Activated naive CD4-positive, alpha-beta T cell treated with anti-CD3 and anti-CD28 coated beads, Interleukin-2, amount 50 U/mL, for 24 hours (primary cell): ENCODE results near the gene PLBD1.
A peak's percentile ranks its signal among the peaks of the same experiment; 100 is the strongest.

ENCODE experiments used
- H3K27ac Mint-ChIP-seq: one replicate; pipeline ENCODE4 v1.8.0; 2021; ENCODE audit warnings: mild to moderate bottlenecking, mixed read lengths
- H3K27me3 Mint-ChIP-seq: one replicate; pipeline ENCODE4 v1.8.0; 2021; ENCODE audit warnings: mixed read lengths
- H3K36me3 Mint-ChIP-seq: one replicate; pipeline ENCODE4 v1.8.0; 2021; ENCODE audit warnings: mixed read lengths
- H3K4me1 Mint-ChIP-seq: one replicate; pipeline ENCODE4 v1.8.0; 2021; ENCODE audit warnings: mixed read lengths
- H3K4me3 Mint-ChIP-seq: one replicate; pipeline ENCODE4 v1.8.0; 2021; ENCODE audit warnings: mild to moderate bottlenecking, mixed read lengths
- H3K9me3 Mint-ChIP-seq: one replicate; pipeline ENCODE4 v1.8.0; 2021; ENCODE audit warnings: mixed read lengths

Gene PLBD1

GRCh38 chr12:14567351-14568162 is at the start of gene PLBD1:
TSS of gene PLBD1 (minus strand) at chr12:14567883. CDS start at chr12:14567696, 187 bp downstream.
- Mint-ChIP-seq H3K27me3 (peaks cover 36% of the 10 kb centered on the region), H3K4me1 (peaks cover 4% of the 10 kb centered on the region), H3K4me3 (peak within 1 kb of the TSS; percentile 43), H3K27ac (no peak within 1 kb of the TSS), H3K36me3 (no peaks in the 10 kb centered on the region), H3K9me3 (no peaks in the 10 kb centered on the region)

- H3K27ac Mint-ChIP-seq: no peak overlapping the region
- H3K27me3 Mint-ChIP-seq: peaks cover 4% of the 10 kb centered on the region
- peaks cover 15% of the 10 kb centered on the region for H3K9me3 Mint-ChIP-seq
- H3K36me3 Mint-ChIP-seq: peaks cover 1% of the 10 kb centered on the region
- H3K4me1 Mint-ChIP-seq: peaks cover 3% of the 10 kb centered on the region
- H3K4me3 Mint-ChIP-seq: no peak overlapping the region
These were observed 47.0 kb upstream of the PLBD1 start for GRCh38 chr12:14614704-14615121.

GRCh38 chr12:14613718-14614117 is 46.0 kb upstream of the PLBD1 start:
- Mint-ChIP-seq H3K4me1 (no peaks in the 10 kb centered on the region), H3K27me3 (peaks cover 4% of the 10 kb centered on the region), H3K9me3 (peaks cover 17% of the 10 kb centered on the region)

GRCh38 chr12:14612898-14613445 is 45.3 kb upstream of the PLBD1 start:
- Mint-ChIP-seq H3K36me3 (peaks cover 1% of the 10 kb centered on the region), H3K9me3 (peaks cover 25% of the 10 kb centered on the region), H3K27me3 (peaks cover 4% of the 10 kb centered on the region), H3K4me1 (no peaks in the 10 kb centered on the region), H3K27ac (no peak overlapping the region), H3K4me3 (no peak overlapping the region)

More at GRCh38 chr12:14613718-14614117, 46.0 kb upstream of the PLBD1 start:
- H3K27ac Mint-ChIP-seq: no peak overlapping the region
- no peak overlapping the region for H3K4me3 Mint-ChIP-seq
- H3K36me3 Mint-ChIP-seq: peaks cover 1% of the 10 kb centered on the region

GRCh38 chr12:14612250-14612649 is 44.6 kb upstream of the PLBD1 start:
- Mint-ChIP-seq H3K9me3 (peaks cover 32% of the 10 kb centered on the region), H3K36me3 (peaks cover 1% of the 10 kb centered on the region), H3K4me3 (no peak overlapping the region), H3K27me3 (peaks cover 4% of the 10 kb centered on the region), H3K27ac (no peak overlapping the region), H3K4me1 (no peaks in the 10 kb centered on the region)

GRCh38 chr12:14611640-14612203 is 44.0 kb upstream of the PLBD1 start:
- Mint-ChIP-seq H3K36me3 (peaks cover 1% of the 10 kb centered on the region), H3K4me3 (no peak overlapping the region), H3K27me3 (peaks cover 4% of the 10 kb centered on the region), H3K27ac (no peak overlapping the region), H3K4me1 (no peaks in the 10 kb centered on the region), H3K9me3 (peaks cover 37% of the 10 kb centered on the region)

- H3K9me3 Mint-ChIP-seq: peaks cover 59% of the 10 kb centered on the region
- no peaks in the 10 kb centered on the region for H3K4me1 Mint-ChIP-seq
- peaks cover 4% of the 10 kb centered on the region for H3K36me3 Mint-ChIP-seq
- peaks cover 14% of the 10 kb centered on the region for H3K27me3 Mint-ChIP-seq
- H3K27ac Mint-ChIP-seq: no peak overlapping the region
- H3K4me3 Mint-ChIP-seq: no peak overlapping the region
These were observed 39.9 kb upstream of the PLBD1 start for GRCh38 chr12:14607568-14607967.

- H3K27ac Mint-ChIP-seq: no peak overlapping the region
- no peak overlapping the region for H3K4me3 Mint-ChIP-seq
- H3K4me1 Mint-ChIP-seq: no peaks in the 10 kb centered on the region
- peaks cover 18% of the 10 kb centered on the region for H3K27me3 Mint-ChIP-seq
- H3K36me3 Mint-ChIP-seq: peaks cover 2% of the 10 kb centered on the region
- H3K9me3 Mint-ChIP-seq: peaks cover 55% of the 10 kb centered on the region
These were observed 37.8 kb upstream of the PLBD1 start for GRCh38 chr12:14605401-14605989.

GRCh38 chr12:14601692-14602478 is 34.2 kb upstream of the PLBD1 start:
- Mint-ChIP-seq H3K27me3 (peaks cover 20% of the 10 kb centered on the region), H3K4me1 (no peaks in the 10 kb centered on the region), H3K36me3 (peaks cover 2% of the 10 kb centered on the region), H3K27ac (no peak overlapping the region), H3K4me3 (no peak overlapping the region), H3K9me3 (peaks cover 37% of the 10 kb centered on the region)

- Mint-ChIP-seq H3K27ac (no peak overlapping the region), H3K36me3 (no peaks in the 10 kb centered on the region), H3K4me3 (no peak overlapping the region), H3K9me3 (peaks cover 20% of the 10 kb centered on the region), H3K27me3 (peaks cover 6% of the 10 kb centered on the region), H3K4me1 (no peaks in the 10 kb centered on the region)
These were observed 29.8 kb upstream of the PLBD1 start for GRCh38 chr12:14597480-14597879.

- Mint-ChIP-seq H3K27ac (no peak overlapping the region), H3K27me3 (no peaks in the 10 kb centered on the region), H3K4me3 (no peak overlapping the region), H3K9me3 (peaks cover 4% of the 10 kb centered on the region), H3K36me3 (no peaks in the 10 kb centered on the region), H3K4me1 (no peaks in the 10 kb centered on the region)
These were observed 24.0 kb upstream of the PLBD1 start for GRCh38 chr12:14591719-14592118.

- no peaks in the 10 kb centered on the region for H3K9me3 Mint-ChIP-seq
- no peak overlapping the region for H3K27ac Mint-ChIP-seq
- H3K4me1 Mint-ChIP-seq: no peaks in the 10 kb centered on the region
- no peaks in the 10 kb centered on the region for H3K27me3 Mint-ChIP-seq
- no peak overlapping the region for H3K4me3 Mint-ChIP-seq
- no peaks in the 10 kb centered on the region for H3K36me3 Mint-ChIP-seq
These were observed 21.7 kb upstream of the PLBD1 start for GRCh38 chr12:14589169-14590004.

- Mint-ChIP-seq H3K4me3 (no peak overlapping the region), H3K4me1 (no peaks in the 10 kb centered on the region), H3K36me3 (no peaks in the 10 kb centered on the region), H3K27me3 (no peaks in the 10 kb centered on the region), H3K27ac (no peak overlapping the region), H3K9me3 (no peaks in the 10 kb centered on the region)
These were observed 20.9 kb upstream of the PLBD1 start for GRCh38 chr12:14588571-14588970.

GRCh38 chr12:14578646-14579045 is 11.0 kb upstream of the PLBD1 start:
- Mint-ChIP-seq H3K4me1 (peaks cover 20% of the 10 kb centered on the region), H3K27ac (no peak overlapping the region), H3K9me3 (no peaks in the 10 kb centered on the region), H3K4me3 (no peak overlapping the region), H3K27me3 (no peaks in the 10 kb centered on the region), H3K36me3 (no peaks in the 10 kb centered on the region)
